Hematopoietic multipotent progenitor cell treated with erythropoietin and hydrocortisone succinate and interleukin-3 and kit ligand, for 15 days (in vitro differentiated cells): ENCODE data around the gene KDM2B.
A peak's percentile ranks its signal among the peaks of the same experiment; 100 is the strongest.
"Not testable (repeated sequence)": the region's sequence is repeated elsewhere in the genome, so short reads cannot be mapped to it uniquely, and the experiment has no call there.

Source experiments
- DNase-seq: peaks from one replicate; pipeline ENCODE4 v3.0.0-alpha.2; 2015; ENCODE audit warnings: low spot score

KDM2B gene

DNA sequence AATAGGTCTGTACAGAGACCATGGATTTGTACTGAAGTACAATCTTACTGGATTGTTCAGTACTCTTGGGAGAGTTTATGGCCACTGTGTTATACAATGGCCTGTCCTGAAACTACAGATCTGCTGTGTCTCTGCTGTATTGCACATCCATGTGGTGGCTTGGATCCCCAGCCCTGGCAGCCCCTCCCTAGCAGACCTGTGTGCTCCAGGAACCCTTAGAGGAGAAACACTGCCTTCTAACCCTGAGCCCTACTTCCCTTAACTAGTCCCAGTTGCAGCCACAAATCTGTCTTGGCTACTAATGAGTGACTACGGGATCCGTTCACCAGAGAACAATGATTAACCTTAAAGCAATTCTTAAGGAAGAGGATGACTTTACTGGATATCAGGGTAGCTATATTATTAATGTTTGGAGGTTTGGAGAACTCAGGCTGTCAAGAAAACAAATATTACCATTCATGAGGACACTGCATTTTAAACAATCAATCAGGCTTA lies 153.2 kb downstream of the KDM2B start:
- DNase-seq: no peak

- DNase-seq: no peak
Observed at GRCh38 chr12:121424624-121424975, 156.2 kb downstream of the KDM2B start.

DNA sequence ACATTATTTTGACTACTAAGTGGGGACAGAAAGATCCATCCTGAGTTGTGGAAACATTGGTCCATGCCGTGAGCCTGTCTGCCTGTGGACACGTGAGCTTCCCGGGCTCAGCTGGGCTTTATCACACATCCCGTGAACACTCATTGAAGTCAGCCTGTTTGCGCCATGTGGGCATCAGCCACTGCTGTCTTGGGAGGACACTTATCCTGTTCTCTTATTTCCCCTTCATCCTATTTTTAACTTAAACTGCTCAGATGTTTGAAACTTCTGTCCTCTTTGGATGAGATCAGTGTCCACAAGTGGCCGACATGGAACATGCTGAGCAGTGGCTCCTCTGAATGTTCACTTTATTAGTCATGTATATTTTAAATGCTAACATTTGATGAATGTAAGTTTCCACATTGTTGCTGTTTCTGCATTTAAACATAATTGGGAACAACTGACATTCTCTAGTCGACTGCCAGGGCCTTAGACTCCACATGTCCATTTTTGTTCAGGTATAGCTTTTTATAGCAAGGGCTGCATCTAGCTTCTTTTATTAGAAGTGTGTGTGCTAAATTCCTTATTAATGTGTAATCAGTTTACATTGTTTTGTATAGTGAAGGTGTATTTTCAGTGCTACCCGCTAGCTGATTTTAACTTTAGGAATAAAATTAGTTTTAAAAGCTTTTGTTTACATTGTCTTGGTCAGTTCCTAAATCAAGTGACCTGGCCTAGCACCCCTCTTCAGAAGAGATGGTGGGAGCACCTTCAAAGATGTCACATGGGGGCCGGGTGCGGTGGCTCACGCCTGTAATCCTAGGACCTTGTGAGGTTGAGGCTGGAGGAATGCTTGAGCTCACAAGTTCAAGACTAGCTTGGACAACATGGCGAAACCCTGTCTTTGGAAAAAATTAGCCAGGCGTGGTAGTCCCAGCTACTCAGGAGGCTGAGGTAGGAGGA lies 156.9 kb downstream of the KDM2B start:
- DNase-seq: no peak

DNA sequence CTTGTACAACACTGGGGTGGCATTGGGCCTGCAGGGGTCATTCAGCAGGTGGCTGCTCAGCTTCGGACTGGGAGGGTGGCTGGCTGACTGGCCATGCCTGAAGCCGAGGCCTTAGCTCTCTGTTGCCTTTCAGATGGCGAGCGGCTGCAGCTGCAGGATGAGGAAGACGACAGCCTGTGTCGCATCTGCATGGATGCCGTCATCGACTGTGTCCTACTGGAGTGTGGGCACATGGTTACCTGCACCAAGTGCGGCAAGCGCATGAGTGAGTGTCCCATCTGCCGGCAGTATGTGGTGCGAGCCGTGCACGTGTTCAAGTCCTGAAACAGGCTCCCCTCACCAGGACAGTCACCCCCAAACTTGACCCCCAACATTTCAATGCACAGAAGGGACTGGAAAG lies 157.6 kb downstream of the KDM2B start:
- no peak for DNase-seq

GRCh38 chr12:121420109-121420508 lies 160.7 kb downstream of the KDM2B start:
- DNase-seq: no peak

- no peak for DNase-seq
Observed at GRCh38 chr12:121417847-121418246, 163.0 kb downstream of the KDM2B start.

DNA sequence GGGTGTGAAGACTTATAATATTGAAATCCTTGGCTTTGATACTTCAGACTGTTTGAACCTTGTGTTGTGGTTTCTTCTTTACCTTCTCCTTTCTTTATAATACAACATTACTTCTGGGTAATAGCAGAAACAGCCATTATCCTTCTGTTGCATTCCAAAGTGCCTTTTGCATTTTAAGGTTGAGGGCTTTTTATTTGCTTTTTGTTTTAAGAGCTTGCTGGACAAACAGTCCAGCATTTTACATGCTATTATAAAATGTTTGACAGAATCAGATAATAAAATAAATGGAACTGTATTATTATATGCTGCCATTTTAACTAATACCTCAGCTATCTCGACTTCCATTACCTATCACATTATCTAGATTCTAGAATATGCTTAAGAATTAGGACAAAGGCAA lies 166.9 kb downstream of the KDM2B start:
- DNase-seq: no peak

GRCh38 chr12:121405211-121405610 lies 175.6 kb downstream of the KDM2B start:
- no peak for DNase-seq

DNA sequence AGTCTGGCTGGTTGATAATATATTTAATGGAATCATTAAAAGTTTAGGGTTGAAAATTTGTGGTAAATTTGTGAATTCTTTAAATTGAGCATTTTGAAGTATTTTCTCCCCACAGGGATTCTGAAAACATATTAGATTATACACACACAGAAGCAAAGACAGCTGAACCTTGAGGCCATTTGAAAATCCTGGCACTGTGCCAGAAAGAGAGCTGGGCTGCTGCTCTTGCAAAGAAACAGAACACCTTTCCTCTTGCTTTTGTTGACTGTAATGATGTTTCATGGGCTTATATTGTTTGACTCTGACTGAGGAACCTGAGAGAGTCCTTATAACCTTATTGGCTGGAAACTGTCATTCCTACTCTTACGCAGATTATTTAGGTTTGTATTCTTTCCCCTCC lies 176.1 kb downstream of the KDM2B start:
- peak; percentile 52 for DNase-seq

DNA sequence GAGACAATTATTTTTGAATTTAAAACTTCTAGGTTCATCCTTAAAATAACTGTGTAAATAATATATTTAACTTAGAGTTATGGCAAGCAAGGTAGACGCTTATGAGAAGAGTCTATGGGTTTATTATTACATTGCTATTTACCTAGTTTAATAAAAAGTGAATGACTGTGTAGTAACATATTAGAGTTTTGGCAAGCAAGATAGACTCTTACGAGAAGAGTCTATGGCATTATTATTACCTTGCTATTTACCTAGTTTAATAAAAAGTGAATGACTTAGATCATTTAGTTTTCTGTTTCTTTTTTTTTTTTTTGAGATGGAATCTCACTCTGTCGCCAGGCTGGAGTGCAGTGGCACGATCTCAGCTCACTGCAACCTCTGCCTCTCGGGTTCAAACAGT lies 177.1 kb downstream of the KDM2B start:
- no peak for DNase-seq

DNA sequence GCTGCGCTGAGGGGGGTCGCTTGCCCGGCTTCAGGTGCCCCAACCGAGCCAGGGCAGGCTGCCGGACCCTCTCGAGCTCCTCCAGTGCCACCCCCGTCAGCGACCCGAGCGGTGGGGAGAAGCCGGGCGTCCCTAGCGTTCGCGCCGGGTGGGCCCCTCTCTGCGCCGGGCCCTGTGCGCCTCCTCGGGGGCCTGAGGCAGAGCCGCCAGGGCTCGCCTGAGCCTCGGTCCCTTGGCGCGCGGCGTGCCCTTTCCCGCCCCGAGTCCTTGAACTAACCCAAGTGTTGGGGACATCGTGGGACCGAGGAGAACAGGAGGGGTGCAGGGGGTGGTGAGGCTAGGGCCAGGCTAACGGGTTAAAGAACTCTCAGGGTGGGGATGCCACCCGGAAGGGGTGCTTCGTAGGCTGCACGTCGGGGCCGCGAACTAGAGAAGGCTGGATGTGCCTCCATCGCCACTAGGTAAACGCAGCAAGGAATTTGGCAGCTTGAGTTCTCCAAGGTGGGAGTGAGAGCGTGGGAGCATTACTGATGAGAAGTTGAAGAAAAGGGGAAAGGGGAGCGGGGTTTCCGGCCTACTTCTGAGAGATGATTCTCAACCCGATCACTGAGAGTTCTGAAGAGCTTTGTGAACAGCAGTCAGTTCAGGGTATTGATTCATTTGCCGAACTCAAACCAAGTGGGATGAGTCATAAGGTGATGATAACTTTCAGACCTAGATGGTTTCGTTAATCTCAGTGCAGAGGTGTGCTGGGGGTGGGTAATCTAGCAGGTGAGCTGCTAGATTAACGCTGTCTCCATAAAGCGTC lies 180.3 kb downstream of the KDM2B start:
- peak; percentile 41 for DNase-seq

- DNase-seq: peak; percentile 99
Observed at GRCh38 chr12:121399391-121400331, 181.2 kb downstream of the KDM2B start, which contains the start of gene RNF34. Gene RNF34 (plus strand): TSS chr12:121400118. CDS start chr12:121400213, 95 bp downstream.

DNA sequence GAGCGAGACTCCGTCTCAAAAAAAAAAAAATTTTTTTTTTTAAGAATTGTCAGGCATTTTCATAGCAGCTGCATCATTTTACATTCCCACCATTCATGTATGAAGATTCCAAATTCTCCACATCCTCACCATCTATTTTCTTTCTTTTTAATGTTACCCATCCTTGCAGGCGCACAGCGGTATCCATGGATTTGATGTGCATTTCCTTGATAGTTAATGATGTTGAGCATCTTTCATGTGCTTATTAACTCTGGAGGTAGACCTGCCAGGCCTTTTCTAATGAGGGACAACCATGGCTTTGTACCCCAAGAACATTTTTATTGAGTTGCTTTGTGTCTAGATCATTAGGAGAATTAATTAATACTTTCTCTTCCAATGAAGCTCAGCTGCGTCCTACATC lies 182.5 kb downstream of the KDM2B start:
- no peak for DNase-seq

- DNase-seq: no peak
Observed at GRCh38 chr12:121397521-121397920, 183.3 kb downstream of the KDM2B start.

DNA sequence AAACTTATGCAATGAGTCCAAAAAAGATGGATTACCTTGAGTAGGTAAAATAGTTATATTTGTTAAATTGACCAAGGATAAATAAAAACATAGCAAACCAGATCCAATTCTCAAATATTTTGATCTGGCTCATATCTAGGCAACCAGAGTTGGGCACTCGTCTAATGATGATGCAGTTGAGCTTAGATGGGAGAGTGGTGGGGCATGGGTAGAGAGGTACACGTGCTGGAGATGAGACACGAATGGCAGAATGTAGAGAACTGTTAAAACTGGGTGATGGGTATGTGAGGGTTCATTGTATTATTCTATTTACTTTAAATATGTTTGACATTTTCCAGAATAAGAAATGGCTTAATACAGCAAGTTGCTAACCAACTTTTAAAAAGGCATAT lies 188.5 kb downstream of the KDM2B start:
- DNase-seq: no peak

GRCh38 chr12:121391619-121392324 lies 189.1 kb downstream of the KDM2B start:
- peak; percentile 34 for DNase-seq

GRCh38 chr12:121390856-121391255 lies 190.0 kb downstream of the KDM2B start:
- no peak for DNase-seq

GRCh38 chr12:121388421-121388981 lies 192.3 kb downstream of the KDM2B start:
- DNase-seq: no peak

GRCh38 chr12:121384891-121385290 lies 195.9 kb downstream of the KDM2B start:
- DNase-seq: not testable (repeated sequence)

DNA sequence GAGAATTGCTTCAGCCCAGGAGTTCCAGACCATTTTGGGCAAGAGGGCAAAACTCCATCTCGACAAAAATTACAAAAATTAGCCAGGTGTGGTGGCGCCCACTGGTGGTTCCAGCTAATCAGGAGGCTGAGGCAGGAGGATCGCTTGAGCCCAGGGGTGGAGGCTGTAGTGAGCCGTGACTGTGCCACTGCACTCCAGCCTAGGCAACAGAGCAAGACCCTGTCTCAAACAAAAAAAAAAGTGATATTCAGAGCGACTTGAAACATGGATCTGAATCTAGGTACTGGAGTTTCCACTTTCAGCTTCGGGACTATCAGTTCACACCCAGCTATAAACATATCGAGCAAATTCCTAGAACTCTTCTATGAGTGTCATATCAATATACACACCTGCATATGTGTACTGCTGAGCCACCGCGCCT lies 197.2 kb downstream of the KDM2B start:
- DNase-seq: no peak

DNA sequence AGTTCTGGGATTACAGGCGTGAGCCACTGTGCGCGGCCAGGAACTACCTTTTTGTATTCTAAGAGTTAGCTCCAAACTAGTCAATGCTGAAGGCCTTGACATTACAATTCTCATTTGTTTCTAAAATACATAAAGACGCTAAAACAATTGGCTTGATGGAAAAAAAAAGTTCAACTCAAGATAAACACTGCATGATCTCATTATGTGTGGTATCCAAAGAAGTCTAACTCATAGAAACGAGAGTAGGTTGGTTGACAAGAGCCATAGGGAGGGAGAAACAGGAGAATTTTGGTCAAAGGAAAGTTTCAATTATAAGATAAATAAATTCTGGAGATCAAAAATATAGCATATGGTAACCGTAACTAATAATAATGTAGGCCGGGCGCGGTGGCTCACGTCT lies 200.9 kb downstream of the KDM2B start:
- no peak for DNase-seq
